Parathyroid adenoma (tissue), 2 donors: ENCODE results near the gene USP36.

ENCODE experiments used
- H2AFZ ChIP-seq: fragments of 300-600 bp; sonication (generic); one replicate; pipeline ENCODE4 v1.7.0; 2017; ENCODE audit warnings: antibody characterized with exemption, mild to moderate bottlenecking
- H3K27ac ChIP-seq: fragments of 300-600 bp; sonication (generic); one replicate; pipeline ENCODE4 v1.7.0; 2017
- H3K27me3 ChIP-seq: fragments of 300-600 bp; sonication (generic); one replicate; pipeline ENCODE4 v1.7.0; 2017; ENCODE audit warnings: low read length; ENCODE audit not compliant: control insufficient read depth, insufficient read depth
- H3K36me3 ChIP-seq: fragments of 300-600 bp; sonication (generic); one replicate; pipeline ENCODE4 v1.7.0; 2017; ENCODE audit warnings: low read length; ENCODE audit not compliant: control insufficient read depth, insufficient read depth
- H3K4me1 ChIP-seq: fragments of 300-600 bp; sonication (generic); one replicate; pipeline ENCODE4 v1.7.0; 2017; ENCODE audit warnings: control low read depth
- H3K4me2 ChIP-seq: fragments of 300-600 bp; sonication (generic); one replicate; pipeline ENCODE4 v1.7.0; 2017; ENCODE audit warnings: low read length
- H3K4me3 ChIP-seq: fragments of 300-600 bp; sonication (generic); one replicate; pipeline ENCODE4 v1.7.0; 2017; ENCODE audit warnings: low read depth, low read length
- H3K79me2 ChIP-seq: fragments of 300-600 bp; sonication (generic); one replicate; pipeline ENCODE4 v1.7.0; 2017; ENCODE audit warnings: control low read depth
- H3K9ac ChIP-seq: fragments of 300-600 bp; sonication (generic); one replicate; pipeline ENCODE4 v1.7.0; 2017; ENCODE audit warnings: mild to moderate bottlenecking
- H3K9me3 ChIP-seq: fragments of 300-600 bp; sonication (generic); one replicate; pipeline ENCODE4 v1.7.0; 2017; ENCODE audit warnings: low read length; ENCODE audit not compliant: control insufficient read depth
- TF ChIP-seq, protein P1 (sequence below): fragments of 300-600 bp; sonication (generic); IDR thresholded peaks from one replicate; pipeline ENCODE4 v1.7.0; 2017; ENCODE audit warnings: antibody characterized with exemption, mild to moderate bottlenecking
- donor health status: primary hyperparathyroidism.

Gene USP36

DNA sequence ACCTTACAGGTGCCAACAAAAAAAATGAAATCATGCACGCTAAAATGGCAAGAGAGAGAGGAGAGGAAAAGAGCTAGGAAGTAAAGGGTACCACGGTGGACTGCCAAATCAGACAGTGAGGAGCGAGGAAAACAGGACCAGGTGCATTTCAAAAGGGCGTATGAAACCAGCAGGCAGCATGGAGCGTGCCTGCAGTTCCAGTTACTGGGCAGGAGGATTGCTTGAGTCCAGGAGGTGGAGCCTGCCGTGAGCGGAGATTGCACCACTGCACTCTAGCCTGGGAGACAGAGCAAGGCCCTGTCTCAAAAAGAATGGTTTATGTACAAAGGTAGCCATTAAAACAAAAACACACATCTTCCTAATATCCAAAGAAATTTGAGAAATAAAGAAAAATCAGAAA, 16.4 kb downstream of the USP36 start:
- H3K9ac ChIP-seq, result no peak overlapping the region
- peaks cover 21% of the 10 kb centered on the region for H3K79me2 ChIP-seq
- H3K27me3 ChIP-seq, result no peaks in the 10 kb centered on the region
- no peak overlapping the region for H2AFZ ChIP-seq
- H3K4me2 ChIP-seq, result no peak overlapping the region
- no peak overlapping the region for H3K27ac ChIP-seq
- H3K9me3 ChIP-seq, result no peaks in the 10 kb centered on the region
- H3K4me1 ChIP-seq, result no peaks in the 10 kb centered on the region
- TF ChIP-seq, protein P1, sequence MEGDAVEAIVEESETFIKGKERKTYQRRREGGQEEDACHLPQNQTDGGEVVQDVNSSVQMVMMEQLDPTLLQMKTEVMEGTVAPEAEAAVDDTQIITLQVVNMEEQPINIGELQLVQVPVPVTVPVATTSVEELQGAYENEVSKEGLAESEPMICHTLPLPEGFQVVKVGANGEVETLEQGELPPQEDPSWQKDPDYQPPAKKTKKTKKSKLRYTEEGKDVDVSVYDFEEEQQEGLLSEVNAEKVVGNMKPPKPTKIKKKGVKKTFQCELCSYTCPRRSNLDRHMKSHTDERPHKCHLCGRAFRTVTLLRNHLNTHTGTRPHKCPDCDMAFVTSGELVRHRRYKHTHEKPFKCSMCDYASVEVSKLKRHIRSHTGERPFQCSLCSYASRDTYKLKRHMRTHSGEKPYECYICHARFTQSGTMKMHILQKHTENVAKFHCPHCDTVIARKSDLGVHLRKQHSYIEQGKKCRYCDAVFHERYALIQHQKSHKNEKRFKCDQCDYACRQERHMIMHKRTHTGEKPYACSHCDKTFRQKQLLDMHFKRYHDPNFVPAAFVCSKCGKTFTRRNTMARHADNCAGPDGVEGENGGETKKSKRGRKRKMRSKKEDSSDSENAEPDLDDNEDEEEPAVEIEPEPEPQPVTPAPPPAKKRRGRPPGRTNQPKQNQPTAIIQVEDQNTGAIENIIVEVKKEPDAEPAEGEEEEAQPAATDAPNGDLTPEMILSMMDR, result no peak
- no peak overlapping the region for H3K4me3 ChIP-seq
- H3K36me3 ChIP-seq, result no peaks in the 10 kb centered on the region

- Histone ChIP-seq H3K9me3 (no peaks in the 10 kb centered on the region), H3K4me1 (no peaks in the 10 kb centered on the region), H3K27ac (no peak overlapping the region), H3K4me3 (no peak overlapping the region), H3K36me3 (no peaks in the 10 kb centered on the region), H3K4me2 (no peak overlapping the region), H2AFZ (no peak overlapping the region), H3K9ac (no peak overlapping the region), H3K27me3 (no peaks in the 10 kb centered on the region), H3K79me2 (peaks cover 16% of the 10 kb centered on the region)
- TF ChIP-seq, protein P1, result no peak
Measured at GRCh38 chr17:78823282-78824046, 17.1 kb downstream of the USP36 start.

GRCh38 chr17:78822552-78822951, 18.1 kb downstream of the USP36 start:
- peaks cover 6% of the 10 kb centered on the region for H3K4me1 ChIP-seq
- TF ChIP-seq, protein P1, result no peak
- no peak overlapping the region for H3K27ac ChIP-seq
- H3K9me3 ChIP-seq, result no peaks in the 10 kb centered on the region
- H3K36me3 ChIP-seq, result no peaks in the 10 kb centered on the region
- H2AFZ ChIP-seq, result no peak overlapping the region
- no peak overlapping the region for H3K9ac ChIP-seq
- H3K79me2 ChIP-seq, result peaks cover 13% of the 10 kb centered on the region
- H3K27me3 ChIP-seq, result no peaks in the 10 kb centered on the region
- H3K4me2 ChIP-seq, result no peak overlapping the region
- H3K4me3 ChIP-seq, result no peak overlapping the region

GRCh38 chr17:78821961-78822360, 18.7 kb downstream of the USP36 start:
- TF ChIP-seq, protein P1, result no peak
- H3K27ac ChIP-seq, result no peak overlapping the region
- H3K36me3 ChIP-seq, result no peaks in the 10 kb centered on the region

GRCh38 chr17:78820841-78821240, 19.8 kb downstream of the USP36 start:
- Histone ChIP-seq H2AFZ (no peak overlapping the region), H3K36me3 (no peaks in the 10 kb centered on the region), H3K27ac (no peak overlapping the region), H3K9ac (no peak overlapping the region), H3K27me3 (no peaks in the 10 kb centered on the region), H3K4me3 (no peak overlapping the region), H3K9me3 (no peaks in the 10 kb centered on the region), H3K4me1 (peaks cover 15% of the 10 kb centered on the region), H3K79me2 (peaks cover 11% of the 10 kb centered on the region), H3K4me2 (no peak overlapping the region)
- TF ChIP-seq, protein P1, result no peak

More at GRCh38 chr17:78821961-78822360, 18.7 kb downstream of the USP36 start:
- Histone ChIP-seq H3K4me1 (peaks cover 12% of the 10 kb centered on the region), H3K27me3 (no peaks in the 10 kb centered on the region), H3K4me2 (no peak overlapping the region), H3K9ac (no peak overlapping the region), H3K9me3 (no peaks in the 10 kb centered on the region), H3K4me3 (no peak overlapping the region), H3K79me2 (peaks cover 13% of the 10 kb centered on the region), H2AFZ (no peak overlapping the region)
